ENCODE results near the gene NT5M.

GRCh38 chr17:17354560-17355349, 51.6 kb downstream of the NT5M start:
- TF ChIP-seq POLR2A (IDR thresholded peaks at IDR 0.05) (no peak), CTCF (IDR thresholded peaks at IDR 0.05 in 4 of 5, conservative IDR thresholded peaks at IDR 0.05 in 1 of 5) (peak; percentile 80 to 96 (median 94))

All from gastrocnemius medialis (tissue), 4 donors.